Fibroblast of skin of right quadriceps (primary cell): Measurements from ENCODE around the gene ARHGEF4.
"Not testable (repeated sequence)": the region's sequence is repeated elsewhere in the genome, so short reads cannot be mapped to it uniquely, and the experiment has no call there.

Experiments used
- DNase-seq: peaks from one replicate; pipeline ENCODE4 v3.0.0-alpha.2; 2013

The ARHGEF4 gene

DNA sequence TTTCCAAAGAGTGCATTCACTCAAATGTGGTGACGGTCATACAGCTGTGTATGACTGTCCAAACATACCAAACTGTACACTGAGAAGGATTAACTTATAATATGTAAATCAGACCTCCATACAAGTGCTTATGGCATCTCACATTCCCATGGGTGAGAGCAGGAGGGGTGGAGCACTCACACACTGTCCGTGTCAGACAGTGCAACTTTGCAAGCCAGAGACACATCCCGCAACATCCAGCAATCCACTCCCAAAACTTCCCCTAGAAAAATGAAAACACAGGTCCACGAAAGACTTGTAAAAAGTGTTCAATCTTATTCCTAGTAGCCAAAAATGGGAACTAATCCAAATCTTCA, 220.2 kb downstream of the ARHGEF4 start:
- no peak for DNase-seq

DNA sequence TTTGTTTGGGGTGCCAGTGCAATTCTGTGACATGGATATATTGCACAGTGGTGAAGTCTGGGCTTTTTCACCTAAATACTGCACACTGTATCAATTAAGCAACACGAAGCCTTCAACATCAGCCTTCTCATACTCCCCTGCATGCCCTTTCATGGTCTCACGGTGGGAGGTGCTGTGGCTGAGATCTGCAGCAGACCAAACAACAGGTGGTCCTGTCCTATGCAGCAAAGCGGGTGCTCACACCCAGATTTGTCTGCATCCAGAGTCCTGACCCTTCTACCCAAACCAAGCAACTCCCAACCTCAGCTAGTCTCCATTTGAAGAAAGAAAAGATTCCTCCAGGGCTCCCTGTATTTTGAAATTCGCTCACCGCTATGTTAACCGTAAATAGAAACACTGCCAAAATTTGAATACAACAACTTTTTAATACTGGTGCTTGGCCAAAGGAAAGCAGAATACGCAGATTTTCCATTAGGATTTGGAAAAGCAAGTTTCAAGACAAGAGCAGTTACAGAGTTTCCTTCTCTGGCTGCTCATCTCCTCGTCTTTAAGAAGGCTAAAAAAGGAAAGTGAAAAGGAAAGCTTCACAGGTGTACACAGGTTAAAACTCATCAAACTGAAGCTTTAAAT, 221.6 kb downstream of the ARHGEF4 start:
- DNase-seq, result no peak

DNA sequence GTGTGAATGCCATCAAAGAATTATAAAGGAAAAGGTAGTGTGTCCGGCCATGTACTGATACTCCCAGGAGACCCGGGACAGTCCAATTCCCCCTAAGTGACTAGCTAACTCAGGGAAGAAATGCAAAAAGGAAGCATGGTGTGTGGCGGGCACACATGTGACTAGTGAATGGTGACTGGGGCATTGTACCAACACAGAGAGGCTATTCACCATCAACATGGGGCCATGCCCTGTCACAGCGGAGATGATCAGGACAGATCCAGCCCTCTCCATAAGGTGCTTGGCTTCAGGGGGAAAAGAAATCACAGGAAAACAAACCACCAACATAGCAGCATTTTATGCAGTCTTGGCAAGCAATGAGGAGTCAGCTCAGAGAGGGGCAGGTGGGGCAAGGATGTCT, 222.2 kb downstream of the ARHGEF4 start:
- DNase-seq, result no peak

DNA sequence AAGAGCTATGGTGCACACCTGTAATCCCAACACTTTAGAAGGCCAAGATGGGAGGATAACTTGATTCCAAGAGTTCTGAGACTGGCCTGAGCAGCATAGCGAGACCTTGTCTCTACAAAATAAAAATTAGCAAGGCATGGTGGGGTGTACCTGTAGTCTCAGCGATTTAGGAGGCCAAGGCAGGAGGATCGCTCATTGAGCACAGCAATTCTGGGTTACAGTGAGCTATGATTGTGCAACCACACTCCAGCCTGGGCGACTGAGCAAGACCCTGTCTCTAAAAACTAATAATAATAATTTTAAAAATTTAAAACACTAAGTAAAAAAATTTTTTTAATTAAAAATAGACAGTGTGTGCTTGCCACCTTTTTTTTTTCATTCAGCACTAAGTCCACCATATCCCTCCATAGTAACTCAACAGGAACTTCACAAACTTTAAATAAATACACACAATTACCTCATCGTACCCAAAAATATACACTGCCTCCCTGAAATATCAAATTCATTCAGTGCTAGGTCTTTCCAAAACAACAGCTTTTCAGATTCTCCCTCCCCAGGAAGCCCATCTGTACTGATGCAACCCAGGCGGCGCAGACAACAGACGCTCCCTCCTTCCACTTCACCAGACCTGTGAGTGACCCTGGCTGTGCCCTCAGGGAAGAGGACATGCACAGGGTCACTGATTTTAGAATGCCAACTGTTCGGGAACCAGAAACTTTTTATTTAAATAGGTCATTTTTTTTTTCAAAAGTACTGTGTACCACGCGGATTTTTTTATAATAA, 227.0 kb downstream of the ARHGEF4 start:
- no peak for DNase-seq

DNA sequence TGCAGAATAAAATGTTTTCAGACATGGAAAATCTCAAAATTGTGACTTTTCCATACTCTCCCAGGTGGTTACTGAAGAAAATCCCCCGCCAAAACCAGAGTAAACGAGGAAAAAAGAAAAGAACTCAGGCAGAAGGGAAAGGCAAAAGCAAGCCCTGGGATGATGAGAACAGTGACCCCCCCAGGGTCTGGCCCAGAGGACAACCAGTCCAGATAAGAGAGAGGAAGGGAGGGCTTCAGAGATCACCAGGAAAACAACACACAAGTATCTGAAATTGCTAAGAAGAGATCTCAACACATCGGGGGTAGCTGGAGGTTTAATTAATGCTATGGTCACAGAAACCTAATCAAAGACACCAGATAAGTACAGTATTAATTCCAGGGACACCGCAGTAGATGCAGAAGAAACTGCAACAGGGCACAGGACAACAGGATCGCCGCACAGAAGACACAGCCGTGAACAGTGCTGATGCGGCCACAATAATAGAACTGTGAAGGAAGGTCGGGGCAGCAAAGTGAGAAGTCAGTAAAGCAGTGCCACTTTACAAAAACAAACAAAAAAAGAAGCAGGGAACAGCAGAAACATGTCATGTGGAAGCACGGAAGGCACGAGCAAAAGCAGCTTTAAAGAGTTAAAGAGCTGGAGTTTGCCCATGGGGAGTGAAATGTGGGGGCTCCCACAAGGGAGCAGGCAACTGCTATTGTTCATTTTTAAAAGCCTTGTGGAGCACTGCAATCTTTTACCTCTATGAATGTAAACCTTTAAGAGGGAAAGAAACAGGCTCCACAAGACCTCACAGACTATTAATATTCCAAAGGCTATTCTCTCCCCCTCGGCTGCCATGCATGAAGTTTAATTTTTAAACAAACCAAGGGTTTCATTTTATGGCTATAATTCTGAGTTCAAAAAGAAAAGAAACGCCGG, 228.1 kb downstream of the ARHGEF4 start:
- no peak for DNase-seq

DNA sequence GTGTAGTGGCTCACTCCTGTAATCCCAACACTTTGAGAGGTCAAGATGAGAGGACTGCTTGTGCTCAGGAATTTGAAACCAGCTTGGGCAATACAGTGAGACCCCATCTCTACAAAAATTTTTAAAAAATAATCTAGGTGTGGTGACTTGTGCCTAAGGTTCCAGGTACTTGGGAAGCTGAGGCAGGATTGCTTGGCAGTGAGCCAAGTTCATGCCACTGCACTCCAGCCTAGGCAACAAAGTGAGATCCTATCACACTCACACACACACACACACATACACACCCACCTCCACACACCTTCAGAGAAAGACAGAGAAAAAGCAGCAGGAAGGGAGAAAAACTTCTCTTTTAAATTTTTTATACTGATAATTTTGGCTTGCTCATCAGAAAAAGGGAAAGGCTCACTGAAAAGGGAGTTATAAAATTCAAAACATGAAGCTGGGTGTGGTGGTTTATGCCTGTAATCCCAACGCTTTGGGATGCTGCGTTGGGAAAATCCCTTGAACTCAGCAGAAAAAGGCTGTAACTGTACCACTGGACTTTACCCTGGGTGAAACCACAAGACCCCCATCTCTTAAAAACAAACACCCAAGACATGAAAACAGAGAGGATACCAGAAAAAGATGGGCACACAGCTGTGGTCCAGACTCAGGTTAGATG, 230.9 kb downstream of the ARHGEF4 start:
- no peak for DNase-seq

DNA sequence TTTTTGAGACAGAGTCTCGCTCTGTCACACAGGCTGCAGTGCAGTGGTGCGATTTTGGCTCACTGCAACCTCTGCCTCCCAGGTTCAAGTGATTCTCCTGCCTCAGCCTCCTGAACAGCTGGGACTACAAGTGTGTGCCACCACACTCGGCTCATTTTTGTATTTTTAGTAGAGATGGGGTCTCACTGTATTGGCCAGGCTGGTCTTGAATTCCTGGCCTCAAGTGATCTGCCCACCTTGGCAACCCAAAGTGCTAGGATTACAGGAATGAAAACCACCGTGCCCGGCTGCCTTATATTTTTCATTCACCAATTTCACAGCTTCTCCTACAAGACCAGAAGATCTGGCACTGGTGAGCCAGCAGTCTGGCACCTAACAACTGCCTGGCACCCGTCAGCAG, 231.5 kb downstream of the ARHGEF4 start:
- not testable (repeated sequence) for DNase-seq

DNA sequence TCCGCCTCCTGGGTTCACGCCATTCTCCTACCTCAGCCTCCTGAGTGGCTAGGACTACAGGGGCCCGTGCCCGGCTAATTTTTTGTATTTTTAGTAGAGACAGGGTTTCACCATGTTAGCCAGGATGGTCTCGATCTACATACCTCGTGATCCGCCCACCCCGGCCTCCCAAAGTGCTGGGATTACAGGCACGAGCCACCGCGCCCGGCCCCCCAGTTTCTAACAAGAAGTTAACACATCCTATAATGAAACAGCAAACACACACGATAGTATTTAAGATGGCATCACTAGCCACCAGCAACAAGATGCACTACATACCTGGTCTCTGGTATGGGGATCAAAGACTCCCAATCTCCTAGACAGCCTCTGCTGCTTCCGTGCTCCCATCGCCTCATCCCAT, 238.9 kb downstream of the ARHGEF4 start:
- DNase-seq, result not testable (repeated sequence)

DNA sequence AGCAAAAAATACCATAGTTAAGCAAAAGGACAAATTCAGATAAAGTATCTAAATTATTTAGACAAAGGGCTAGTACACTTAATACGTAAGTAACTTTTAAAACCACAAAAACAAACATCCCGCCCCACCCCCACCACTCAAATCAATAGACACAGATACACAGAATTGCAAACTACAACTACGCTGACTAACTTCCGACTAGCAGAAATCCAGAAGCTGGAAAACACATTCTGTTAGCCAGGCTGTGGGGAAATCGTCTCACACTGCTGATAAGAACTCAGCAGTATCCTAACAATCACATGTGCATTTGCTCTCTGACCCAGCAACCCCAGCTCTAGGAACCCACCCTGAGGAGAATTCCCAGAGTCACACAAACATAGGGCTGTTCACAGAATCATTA, 240.0 kb downstream of the ARHGEF4 start:
- no peak for DNase-seq

DNA sequence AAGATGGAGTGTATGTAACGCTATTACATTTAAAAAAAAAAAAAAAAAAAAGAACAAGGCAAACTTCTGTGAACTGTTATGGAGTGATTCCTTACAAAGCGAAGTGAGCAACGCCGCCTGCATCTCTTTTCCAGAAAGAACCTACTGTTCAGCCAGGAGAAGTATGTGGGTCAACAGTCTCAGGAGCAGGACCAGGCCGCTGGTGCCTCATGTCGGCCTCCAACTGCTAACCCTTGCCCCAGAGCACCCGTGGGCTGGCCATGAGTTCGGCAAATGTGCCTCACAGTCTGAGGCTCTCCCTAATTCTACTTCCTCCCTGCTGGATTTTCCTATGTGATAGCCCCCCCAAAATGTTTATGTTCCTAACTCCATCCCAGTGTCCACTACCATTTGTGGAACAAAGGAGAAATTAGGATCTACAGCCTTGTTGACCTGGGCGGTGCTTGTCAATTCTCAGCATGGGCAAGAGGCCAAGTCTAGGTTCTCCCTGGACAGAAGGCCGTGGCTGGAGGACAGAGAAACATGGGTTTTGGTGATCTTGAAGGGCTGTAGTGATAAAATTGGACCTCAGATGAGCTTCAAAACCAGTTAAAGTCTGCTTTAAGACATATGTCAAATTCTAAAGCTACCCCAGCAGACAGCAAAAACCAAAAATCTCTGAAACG, 240.6 kb downstream of the ARHGEF4 start:
- DNase-seq, result no peak

DNA sequence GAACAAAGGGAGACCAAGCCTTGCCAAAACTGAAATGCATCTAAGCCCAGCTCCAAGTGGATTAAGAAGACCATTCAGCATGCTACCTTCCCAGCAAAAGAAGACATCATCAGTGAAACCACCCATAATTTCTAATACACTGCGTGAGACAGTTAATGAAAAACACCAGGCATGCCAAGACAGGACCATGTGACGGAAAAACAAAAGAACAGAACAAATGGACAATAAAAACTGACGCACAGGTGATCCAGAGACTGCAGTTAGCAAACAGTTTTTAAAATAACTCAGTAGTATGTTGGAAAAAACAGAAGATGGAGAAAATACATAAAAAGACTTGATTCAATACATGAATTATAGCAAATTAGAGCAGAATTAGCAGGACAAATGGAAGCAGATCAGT, 241.3 kb downstream of the ARHGEF4 start:
- DNase-seq, result no peak

DNA sequence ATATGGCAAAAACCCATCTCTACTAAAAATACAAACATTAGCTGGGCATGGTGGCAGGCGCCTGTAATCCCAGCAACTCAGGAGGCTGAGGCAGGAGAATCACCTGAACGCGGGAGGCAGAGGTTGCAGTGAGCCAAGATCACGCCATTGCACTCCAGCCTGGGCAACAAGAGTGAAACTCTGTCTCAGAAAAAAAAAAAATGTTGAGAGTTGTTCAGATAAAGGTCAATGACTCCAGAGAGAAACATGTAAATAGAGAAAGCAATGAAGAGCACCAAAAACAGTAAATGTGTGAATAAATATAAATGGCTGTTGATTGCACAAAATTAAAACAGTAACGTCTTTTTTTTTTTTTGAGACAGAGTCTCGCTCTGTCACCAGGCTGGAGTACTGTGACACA, 243.2 kb downstream of the ARHGEF4 start:
- DNase-seq, result not testable (repeated sequence)

DNA sequence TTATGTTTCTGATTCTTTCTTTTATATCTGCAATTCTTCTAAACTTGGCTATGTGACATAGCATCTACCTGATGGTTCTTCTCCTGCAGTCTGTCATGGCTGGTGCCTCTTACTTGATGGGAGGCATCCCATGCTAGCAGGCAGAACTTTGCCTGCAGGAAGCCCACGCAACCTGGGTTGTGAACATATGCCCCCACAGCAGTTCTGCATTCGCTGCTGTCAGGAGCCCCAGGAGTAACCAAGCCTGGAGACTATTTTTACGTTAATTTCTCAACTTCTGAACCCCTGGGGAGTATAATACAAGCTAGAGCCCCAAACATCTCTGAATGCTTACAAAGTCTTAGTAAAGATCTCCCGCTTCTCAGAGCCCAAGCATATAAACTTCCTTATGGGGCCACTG, 244.5 kb downstream of the ARHGEF4 start:
- DNase-seq, result no peak

DNA sequence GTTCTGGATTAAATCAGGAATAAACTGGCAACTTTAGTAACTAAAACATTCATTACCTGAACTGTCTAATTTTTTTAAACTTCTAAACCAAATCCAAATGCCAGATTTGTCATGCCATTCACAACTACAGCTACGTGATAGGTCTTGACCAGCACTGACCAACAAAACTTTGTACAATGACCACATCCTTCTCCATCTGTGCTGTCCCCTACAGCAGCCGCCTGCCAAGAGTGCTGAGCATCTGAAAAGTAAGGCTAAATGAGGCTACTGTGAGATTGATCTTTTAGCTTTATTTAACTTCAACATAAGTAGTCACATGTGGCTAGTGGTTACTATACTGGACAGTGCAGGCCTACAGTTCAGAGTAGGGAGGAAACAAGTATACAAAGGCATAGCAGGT, 248.9 kb downstream of the ARHGEF4 start:
- no peak for DNase-seq

DNA sequence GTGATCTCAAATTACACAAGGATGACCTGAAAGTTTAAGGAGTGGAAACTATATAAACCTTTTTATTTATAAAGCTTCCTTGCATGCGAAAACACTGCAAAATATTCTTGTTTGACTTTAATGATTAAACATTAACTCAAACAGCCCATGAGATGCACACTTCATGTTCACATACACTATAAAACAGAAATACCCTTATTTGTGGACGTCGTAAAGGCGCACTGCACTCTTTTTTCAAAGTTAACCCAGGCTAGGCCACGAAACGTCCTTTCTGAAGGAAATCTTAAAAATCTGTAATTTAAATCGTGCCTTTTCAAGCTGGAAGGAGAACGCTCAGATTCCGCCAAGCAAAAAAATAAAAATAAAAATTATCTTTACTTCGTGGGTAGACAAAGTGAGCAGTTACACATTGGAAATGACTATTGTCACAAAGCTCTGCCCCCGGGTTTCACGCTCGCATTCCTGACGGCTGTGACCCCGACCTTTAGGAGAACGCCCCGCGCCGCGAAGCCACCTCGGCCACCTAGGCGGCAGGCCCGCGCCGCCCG, 255.8 kb downstream of the ARHGEF4 start:
- DNase-seq, result no peak

DNA sequence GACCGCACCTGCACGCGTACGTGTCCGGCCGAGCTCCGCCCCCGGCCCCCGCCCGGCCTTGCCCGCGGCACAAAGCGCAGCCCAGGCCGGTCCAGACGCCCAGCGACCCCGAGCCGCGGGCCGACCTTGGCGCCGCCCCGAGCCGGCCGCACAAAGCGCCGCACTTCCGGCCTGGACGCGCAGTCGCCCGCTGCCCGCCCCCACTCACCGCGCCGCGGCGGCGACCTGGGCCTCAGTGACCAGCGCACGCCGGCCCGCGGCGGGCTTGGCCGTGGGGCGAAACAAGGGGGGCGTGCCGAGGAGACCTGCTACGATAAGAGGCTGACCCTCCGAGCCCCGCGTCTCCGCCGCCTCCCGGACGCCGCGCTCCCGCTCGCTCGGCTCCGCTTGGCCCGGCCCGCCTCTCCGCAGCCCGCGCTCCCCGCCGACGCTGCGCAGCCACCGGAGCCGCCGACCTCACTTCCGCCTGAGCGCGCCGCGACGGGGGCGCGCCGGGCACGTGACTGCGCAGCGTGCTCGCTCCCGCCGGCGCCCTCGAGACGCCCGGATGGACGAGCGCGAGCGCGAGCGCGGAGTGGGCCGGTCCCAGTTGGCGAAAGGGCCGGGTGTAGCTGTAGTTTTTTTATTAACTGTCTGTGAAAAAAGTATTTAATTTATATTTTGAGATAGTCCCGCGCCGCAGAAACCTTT, 256.4 kb downstream of the ARHGEF4 start, which contains the start of gene FAM168B:
Gene FAM168B, minus strand, starts transcription at position 455 of the 690 bp plus-strand sequence. CDS start 10,814 bp downstream, outside the sequence.
- peak; percentile 89 for DNase-seq

DNA sequence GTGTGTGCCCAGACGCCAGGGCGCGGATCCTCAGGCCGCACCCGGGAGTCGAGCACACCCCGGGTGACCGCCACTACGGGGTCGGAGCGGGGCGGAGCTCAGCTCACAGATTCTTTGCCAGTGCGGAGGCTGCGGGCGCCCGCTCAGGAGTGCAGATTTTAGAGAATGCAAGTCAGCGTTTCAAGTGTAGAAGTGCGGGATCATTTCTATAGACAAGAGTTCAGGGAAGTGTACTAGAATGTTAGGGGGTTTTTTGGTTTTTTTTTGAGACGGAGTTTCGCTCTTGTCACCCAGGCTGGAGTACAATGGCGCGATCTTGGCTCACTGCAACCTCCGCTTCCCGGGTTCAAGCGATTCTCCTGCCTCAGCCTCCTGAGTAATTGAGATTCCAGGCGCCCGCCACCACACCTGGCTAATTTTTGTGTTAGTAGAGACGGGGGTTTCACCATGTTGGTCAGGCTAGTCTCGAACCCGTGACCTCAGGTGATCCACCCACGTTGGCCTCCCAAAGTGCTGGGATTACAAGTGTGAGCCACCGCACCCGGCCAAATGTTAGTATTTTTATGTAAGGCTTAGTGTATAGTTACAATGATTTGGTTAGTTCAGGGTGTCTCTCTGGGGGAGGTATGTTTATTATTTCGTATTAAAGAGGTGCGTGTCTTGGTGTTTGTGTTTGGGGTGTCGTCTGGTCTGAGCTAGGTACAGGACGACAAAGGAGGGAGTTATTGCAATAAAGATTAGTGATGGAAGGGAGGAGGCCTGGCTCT, 257.2 kb downstream of the ARHGEF4 start:
- DNase-seq, result no peak

DNA sequence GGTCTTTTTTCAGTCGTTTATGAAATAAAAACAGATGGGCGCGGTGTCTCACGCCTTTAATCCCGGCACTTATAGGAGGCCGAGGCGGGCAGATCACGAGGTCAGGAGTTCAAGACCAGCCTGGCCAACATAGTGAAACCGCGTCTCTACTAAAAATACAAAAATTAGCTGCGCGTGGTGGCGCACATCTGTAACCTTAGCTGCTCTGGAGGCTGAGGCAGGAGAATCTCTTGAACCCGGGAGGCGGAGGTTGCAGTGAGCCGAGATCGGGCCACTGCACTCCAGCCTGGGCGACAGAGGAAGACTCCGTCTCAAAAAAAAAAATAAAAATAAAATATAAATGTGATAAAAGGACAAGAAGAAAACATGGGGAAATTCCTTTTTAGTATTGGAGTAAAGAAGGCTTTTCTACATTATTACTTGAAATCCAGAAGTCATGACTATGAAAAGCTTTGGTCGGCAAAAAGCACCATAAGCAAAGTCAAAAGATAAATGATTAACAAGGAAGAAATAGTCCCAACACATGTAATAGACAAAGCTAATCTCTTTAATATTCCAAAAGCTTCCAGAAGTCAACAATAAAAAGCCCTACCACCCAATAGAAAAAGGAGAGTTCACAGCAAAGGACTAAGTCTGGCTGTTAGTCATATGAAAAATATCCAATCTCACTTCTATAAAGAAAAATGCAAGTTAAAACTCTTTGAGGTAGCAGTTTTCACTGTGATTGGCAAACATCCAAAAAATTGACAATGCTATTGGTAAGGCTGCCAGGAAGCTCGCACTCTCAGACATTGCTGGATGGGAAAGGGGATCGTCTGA, 258.0 kb downstream of the ARHGEF4 start:
- DNase-seq, result no peak
